OCI-LY1 (cell line): ENCODE data around the gene NRP2.

Experiments
- CTCF ChIP-seq: fragments of 200-600 bp; sonication (generic), shearing (Covaris generic); IDR thresholded peaks from 2 replicates; pipeline ENCODE4 v1.5.1; 2017; ENCODE audit warnings: mild to moderate bottlenecking, antibody characterized with exemption, low read length, moderate library complexity, mixed read lengths
- EZH2 ChIP-seq: fragments of 200-600 bp; sonication (generic), shearing (Covaris generic); IDR thresholded peaks from 2 replicates; pipeline ENCODE4 v1.8.0; 2017; ENCODE audit warnings: borderline replicate concordance, mixed run types, mild to moderate bottlenecking, antibody characterized with exemption, low read length, moderate library complexity, mixed read lengths

- no peak for TF ChIP-seq CTCF
- no peak for TF ChIP-seq EZH2
Measured at GRCh38 chr2:205655779-205656456, 26.4 kb upstream of the NRP2 start.
